HG03139 (cell line): ENCODE measurements around the gene JPH4.
"Not testable (repeated sequence)": the region's sequence is repeated elsewhere in the genome, so short reads cannot be mapped to it uniquely, and the experiment has no call there.

ENCODE experiments used
- ATAC-seq: cut with Tn5 transposase; IDR thresholded peaks from one replicate; pipeline ENCODE4 v1.9.1; 2021; ENCODE audit not compliant: unreplicated experiment

The JPH4 gene

GRCh38 chr14:23550131-23550811, 28.3 kb downstream of the JPH4 start:
- ATAC-seq, result no peak

DNA sequence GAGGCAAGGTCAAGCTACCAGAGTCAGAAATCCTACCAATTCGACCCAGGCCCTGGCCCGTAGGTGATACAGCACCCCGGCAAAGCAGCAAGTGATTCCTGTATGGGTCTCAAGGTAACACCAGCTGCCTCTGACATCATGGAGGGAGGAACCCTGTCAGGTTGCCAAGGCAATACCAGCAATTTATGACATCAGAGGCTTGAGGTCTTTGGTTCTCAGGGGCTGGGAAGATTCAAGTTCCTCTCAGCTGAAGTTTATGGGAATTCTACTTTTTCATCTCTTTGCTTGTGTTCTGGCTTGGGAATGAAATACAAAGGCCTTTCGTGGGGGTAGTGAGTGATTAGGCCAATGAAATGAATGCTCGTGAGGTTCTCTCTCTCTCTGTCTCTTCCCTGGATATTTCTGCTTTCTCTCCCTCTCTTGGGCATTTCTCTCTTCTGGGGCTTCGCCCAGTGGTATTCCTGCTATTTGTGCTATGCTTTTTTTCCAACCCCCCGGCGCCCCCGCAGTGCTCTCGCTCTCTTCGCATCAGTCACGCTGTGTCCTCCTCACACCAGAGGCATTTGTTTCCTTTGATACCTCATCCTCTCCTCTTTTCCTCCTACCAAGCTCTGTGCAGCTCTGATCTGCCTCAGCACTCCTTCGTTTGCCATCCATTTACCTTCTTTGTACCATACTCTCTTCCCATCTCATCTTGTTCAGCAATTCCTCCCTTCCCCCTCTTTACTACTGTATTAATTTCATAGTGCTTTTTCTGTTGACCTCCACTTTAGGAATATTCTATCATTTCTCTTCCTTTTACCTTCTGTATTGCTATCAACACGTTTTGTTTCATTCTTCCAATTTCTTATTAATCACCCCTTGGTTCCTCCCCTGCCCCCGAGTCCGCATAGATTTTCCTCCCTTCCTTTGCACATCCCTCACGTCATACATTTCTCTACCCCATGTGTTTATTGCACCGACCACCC, 30.0 kb downstream of the JPH4 start:
- ATAC-seq, result no peak

DNA sequence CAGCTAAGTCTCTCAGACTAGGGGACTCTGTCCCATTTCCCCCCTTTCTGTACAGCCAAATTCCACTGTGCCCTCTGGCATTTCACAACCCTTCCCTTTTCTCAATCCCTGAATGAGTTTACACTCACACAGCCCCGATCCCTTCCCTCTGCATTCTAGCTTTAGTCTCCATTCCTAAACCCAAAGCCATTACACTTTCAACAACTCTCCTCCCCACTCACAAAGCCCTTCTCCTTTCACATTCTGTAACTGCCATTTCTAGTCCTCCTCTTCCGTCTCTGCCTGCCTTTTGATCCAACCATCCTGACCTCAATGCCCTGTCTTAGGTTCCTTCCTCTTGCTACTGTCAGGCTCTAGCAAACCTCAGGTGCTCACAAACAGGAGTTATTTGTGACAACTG, 30.7 kb downstream of the JPH4 start:
- ATAC-seq, result no peak

DNA sequence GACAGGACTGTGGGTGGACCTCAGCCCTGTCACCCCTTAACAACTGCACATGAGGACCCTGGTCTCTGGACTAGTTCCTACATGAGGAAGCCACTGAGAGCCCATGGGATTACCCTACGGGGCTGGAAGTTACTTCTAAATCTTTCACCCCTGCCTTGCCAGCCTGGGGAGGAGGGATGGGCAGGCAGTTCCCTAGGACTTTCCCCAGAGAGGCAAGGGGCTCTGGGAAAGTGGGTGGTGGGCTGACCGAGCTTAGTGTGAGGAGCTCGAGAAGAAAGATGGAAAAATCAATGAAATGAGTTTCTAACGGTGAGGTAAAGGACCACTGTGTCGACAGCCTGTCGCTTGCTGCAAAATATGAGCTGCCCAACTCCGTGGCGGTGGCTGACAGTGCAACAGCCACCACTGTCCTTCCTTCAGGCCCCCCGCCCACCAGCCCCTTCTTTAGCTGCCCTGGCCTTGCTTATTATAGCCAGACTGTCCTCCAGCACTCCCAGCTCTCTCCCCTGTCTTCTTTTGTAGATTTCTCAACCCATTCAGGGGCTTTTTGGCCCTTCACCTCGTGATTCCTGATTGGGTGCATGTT, 32.0 kb downstream of the JPH4 start:
- no peak for ATAC-seq

GRCh38 chr14:23545740-23546365, 32.7 kb downstream of the JPH4 start:
- no peak for ATAC-seq

- no peak for ATAC-seq
Measured at GRCh38 chr14:23544511-23545447, 33.8 kb downstream of the JPH4 start.

DNA sequence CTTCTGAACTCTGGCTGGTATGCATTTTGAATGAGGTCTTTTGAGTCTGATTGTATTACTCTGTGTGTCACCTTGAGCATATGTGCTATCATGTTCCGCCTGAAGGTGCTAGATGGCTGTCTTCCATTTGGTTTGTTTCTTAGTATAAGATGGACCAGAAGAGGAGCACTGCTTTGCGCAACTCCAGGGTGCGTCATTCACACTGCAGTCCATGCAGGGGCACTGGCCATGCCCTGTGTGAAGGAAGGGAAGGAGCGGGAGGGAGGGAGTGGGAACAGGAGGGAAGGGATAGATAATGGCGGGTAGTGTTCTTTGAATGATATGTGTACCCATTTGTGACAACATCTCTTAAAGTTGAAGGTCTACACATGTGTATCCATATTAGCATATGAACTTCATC, 35.2 kb downstream of the JPH4 start:
- ATAC-seq, result no peak

DNA sequence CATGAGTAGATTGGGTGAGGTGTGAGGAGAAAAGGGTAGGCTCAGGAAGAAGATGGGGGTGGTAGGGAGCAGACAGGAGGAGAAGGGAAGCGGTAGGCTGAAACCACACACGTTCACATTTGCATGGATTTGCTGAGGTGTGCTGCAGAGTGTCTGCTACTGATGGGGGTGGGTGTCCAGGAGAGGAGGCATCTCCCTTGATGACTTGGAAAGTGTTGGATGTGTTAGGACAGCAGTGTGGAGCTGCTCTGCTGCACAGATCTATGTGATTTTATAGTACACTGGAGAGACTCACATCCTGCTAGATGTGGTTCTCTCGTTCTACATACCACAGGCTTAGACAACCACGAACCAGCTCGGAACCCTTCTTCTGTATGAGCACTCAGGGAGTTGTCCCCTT, 36.3 kb downstream of the JPH4 start:
- ATAC-seq, result no peak

GRCh38 chr14:23540141-23540469, 38.5 kb downstream of the JPH4 start:
- ATAC-seq, result no peak

DNA sequence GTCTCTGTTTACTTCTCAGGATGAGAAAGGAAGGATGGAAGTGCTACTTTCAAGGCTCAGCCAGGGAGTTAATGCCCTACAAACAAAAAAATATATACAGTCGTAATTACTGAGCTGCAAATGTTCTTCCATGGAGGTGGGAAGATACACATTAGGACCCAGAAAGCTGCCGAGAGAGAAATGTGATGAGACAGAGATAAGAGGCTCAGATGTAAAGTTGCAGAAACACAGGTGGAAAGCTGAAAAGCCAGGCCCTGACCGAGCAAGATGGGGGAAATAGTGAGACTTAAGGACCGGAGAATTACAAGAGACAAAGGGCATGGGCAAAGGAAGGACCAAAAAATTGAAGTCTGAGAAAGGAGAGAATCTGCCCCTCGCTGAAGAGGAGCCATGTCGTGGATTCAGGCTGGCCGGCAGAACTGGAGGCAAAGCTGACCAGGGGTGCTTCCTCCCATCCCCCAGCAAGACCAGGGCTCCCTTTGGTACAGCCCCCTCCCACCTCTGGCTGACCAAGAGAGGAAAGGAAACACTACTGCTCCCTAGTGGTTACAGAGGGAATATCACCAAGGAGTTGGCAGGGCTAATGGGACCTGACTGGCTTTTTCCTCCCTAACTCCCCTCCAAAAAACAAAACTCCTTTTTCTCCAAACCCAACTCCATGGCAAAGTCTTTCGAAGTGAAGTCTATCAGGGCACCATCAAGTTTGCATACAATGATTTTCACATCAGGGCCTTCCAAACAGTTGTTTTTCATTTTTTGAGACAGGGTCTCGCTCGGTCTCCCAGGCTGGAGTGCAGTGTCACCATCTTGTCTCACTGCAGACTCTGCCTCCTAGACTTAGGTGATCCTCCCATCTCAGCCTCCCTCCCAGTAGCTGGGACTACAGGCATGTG, 39.1 kb downstream of the JPH4 start:
- no peak for ATAC-seq

GRCh38 chr14:23538785-23539184, 39.8 kb downstream of the JPH4 start:
- ATAC-seq, result no peak

- no peak for ATAC-seq
Measured at GRCh38 chr14:23538050-23538718, 40.4 kb downstream of the JPH4 start.

DNA sequence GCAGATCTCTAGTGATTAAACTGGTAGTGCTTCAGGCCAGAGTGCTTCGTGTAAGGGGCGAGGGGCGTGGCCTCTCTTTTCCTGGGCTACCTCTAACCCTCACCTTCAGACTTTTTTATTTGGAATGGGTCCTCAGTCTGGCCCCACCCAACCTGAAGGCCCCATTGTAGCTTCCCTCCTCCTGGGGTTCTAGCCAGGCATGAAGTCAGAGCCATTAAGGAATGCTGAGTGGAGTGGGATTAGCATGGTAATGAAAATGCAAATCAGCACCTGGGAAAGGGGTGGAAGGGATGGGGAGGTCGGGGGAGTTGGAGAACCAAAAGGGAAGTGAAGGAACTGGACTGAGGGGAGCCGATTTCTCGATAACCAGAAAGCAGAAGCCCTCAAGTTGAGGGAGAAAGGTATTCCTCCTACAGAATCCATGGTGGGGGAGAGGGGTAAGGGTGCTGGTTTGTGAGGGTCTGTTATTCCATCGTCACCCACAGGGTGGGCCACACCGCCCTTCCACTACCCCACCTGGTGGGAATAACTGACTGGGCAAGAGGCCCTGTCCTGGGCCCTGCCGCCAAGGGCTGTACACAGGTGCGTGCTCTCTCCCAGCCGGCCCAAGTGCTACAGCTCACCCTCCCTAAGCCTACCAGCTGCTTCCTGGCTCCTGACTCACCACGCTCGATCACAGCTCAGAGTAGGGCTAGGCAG, 41.1 kb downstream of the JPH4 start:
- ATAC-seq, result no peak

DNA sequence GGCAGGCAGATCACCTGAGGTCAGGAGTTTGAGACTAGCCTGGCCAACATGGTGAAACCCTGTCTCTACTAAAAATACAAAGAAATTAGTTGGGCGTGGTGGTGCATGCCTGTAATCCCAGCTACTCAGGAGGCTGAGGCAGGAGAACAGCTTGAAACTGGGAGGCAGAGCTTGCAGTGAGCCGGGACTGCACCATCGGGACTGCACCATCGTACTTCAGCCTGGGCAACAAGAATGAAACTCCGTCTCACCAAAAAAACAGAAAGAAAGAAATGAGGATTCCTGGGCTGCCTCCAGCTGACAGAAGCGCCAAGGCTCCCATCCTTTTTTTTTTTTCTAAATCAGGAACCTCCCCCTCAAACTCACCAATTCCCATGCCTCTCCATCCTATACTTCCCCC, 41.7 kb downstream of the JPH4 start:
- not testable (repeated sequence) for ATAC-seq

GRCh38 chr14:23536494-23536893, 42.1 kb downstream of the JPH4 start:
- no peak for ATAC-seq

DNA sequence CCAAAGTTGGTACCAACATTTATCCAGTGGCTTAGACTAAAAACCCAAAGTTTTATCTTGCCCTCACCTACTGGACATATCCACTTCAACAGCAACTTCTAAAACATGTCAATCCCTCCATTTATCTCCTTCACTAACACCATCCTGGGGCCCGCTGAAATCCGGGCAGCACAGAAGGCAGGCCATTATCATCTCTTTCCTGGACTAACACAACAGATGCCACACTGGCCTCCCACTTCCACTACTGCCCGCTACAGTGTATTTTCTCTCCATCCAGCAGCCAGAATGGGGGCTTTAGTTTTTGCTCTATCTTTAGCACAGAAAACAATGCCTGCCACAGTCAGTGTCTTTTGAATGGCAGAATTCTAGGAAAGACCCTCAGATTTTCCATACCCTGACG, 42.6 kb downstream of the JPH4 start:
- no peak for ATAC-seq

- no peak for ATAC-seq
Measured at GRCh38 chr14:23533652-23534435, 44.7 kb downstream of the JPH4 start.

GRCh38 chr14:23532658-23533057, 45.9 kb downstream of the JPH4 start:
- ATAC-seq, result no peak
